Germinal center (tissue), 1 donor: ENCODE measurements around the gene ZSCAN12.

Experiments
- DNase-seq: peaks from one replicate; pipeline ENCODE4 v3.0.0; 2012; ENCODE audit warnings: mixed read lengths, low spot score

Gene ZSCAN12

GRCh38 chr6:28353981-28354676 lies 45.4 kb downstream of the ZSCAN12 start:
- no peak for DNase-seq

- DNase-seq = no peak
These were observed 46.2 kb downstream of the ZSCAN12 start for GRCh38 chr6:28353356-28353755.

GRCh38 chr6:28351493-28351925 lies 48.0 kb downstream of the ZSCAN12 start:
- DNase-seq = no peak

GRCh38 chr6:28351087-28351486 lies 48.5 kb downstream of the ZSCAN12 start:
- no peak for DNase-seq

GRCh38 chr6:28349892-28350737 lies 49.4 kb downstream of the ZSCAN12 start, which contains the start of gene ZKSCAN3:
TSS of gene ZKSCAN3 (plus strand) at chr6:28349947. CDS start at chr6:28359587, 9,640 bp downstream.
- peak; percentile 71 for DNase-seq

GRCh38 chr6:28349344-28349891 lies 50.1 kb downstream of the ZSCAN12 start:
- no peak for DNase-seq

- no peak for DNase-seq
These were observed 52.4 kb downstream of the ZSCAN12 start for GRCh38 chr6:28347119-28347518.

GRCh38 chr6:28345201-28345600 lies 54.3 kb downstream of the ZSCAN12 start:
- DNase-seq = no peak

- DNase-seq = no peak
These were observed 55.5 kb downstream of the ZSCAN12 start for GRCh38 chr6:28343898-28344677.

GRCh38 chr6:28340310-28341095 lies 59.0 kb downstream of the ZSCAN12 start:
- no peak for DNase-seq

- no peak for DNase-seq
These were observed 62.4 kb downstream of the ZSCAN12 start for GRCh38 chr6:28337121-28337520.

GRCh38 chr6:28336284-28337120 lies 63.0 kb downstream of the ZSCAN12 start:
- DNase-seq = no peak

GRCh38 chr6:28335564-28336283 lies 63.8 kb downstream of the ZSCAN12 start, which contains the start of gene ZSCAN31:
TSS of gene ZSCAN31 (minus strand) at chr6:28336148. CDS start at chr6:28329683, 6,465 bp downstream.
- peak; percentile 84 for DNase-seq

- no peak for DNase-seq
These were observed 64.4 kb downstream of the ZSCAN12 start for GRCh38 chr6:28335040-28335563.

- DNase-seq = no peak
These were observed 65.1 kb downstream of the ZSCAN12 start for GRCh38 chr6:28334286-28335039.

GRCh38 chr6:28333599-28334018 lies 65.9 kb downstream of the ZSCAN12 start:
- DNase-seq = no peak

GRCh38 chr6:28333047-28333446 lies 66.5 kb downstream of the ZSCAN12 start:
- no peak for DNase-seq

GRCh38 chr6:28330041-28330440 lies 69.5 kb downstream of the ZSCAN12 start:
- DNase-seq = no peak
